HG03439 (cell line): ENCODE results near the gene KBTBD13.
"Not testable (repeated sequence)": the region's sequence is repeated elsewhere in the genome, so short reads cannot be mapped to it uniquely, and the experiment has no call there.

Source experiments
- ATAC-seq: cut with Tn5 transposase; IDR thresholded peaks from one replicate; pipeline ENCODE4 v1.9.1; 2021; ENCODE audit warnings: mild to moderate bottlenecking, moderate library complexity; ENCODE audit not compliant: unreplicated experiment

KBTBD13 gene

GRCh38 chr15:65069179-65069578, 7.4 kb upstream of the KBTBD13 start:
- ATAC-seq = no peak

- no peak for ATAC-seq
These were observed 6.6 kb upstream of the KBTBD13 start for GRCh38 chr15:65069779-65070546.

- ATAC-seq = no peak
These were observed 5.2 kb upstream of the KBTBD13 start for GRCh38 chr15:65071381-65071811.

GRCh38 chr15:65072027-65072426, 4.5 kb upstream of the KBTBD13 start:
- ATAC-seq = no peak

- ATAC-seq = no peak
These were observed 3.9 kb upstream of the KBTBD13 start for GRCh38 chr15:65072617-65073016.

- ATAC-seq = not testable (repeated sequence)
These were observed 1.6 kb upstream of the KBTBD13 start for GRCh38 chr15:65074946-65075345.

GRCh38 chr15:65075607-65076395, 745 bp upstream of the KBTBD13 start:
- ATAC-seq = not testable (repeated sequence)

GRCh38 chr15:65077291-65077980, 890 bp downstream of the KBTBD13 start:
- ATAC-seq = no peak

- no peak for ATAC-seq
These were observed 1.4 kb downstream of the KBTBD13 start for GRCh38 chr15:65077981-65078352.

- ATAC-seq = no peak
These were observed 3.0 kb downstream of the KBTBD13 start for GRCh38 chr15:65079580-65079979.

GRCh38 chr15:65081270-65081669, 4.7 kb downstream of the KBTBD13 start:
- ATAC-seq = no peak

GRCh38 chr15:65081758-65082157, 5.2 kb downstream of the KBTBD13 start:
- no peak for ATAC-seq

GRCh38 chr15:65082303-65082953, 5.9 kb downstream of the KBTBD13 start:
- ATAC-seq = no peak

GRCh38 chr15:65083262-65083701, 6.7 kb downstream of the KBTBD13 start:
- ATAC-seq = no peak

- ATAC-seq = no peak
These were observed 8.1 kb downstream of the KBTBD13 start for GRCh38 chr15:65084500-65085206.

- ATAC-seq = no peak
These were observed 8.7 kb downstream of the KBTBD13 start for GRCh38 chr15:65085207-65085753.

- no peak for ATAC-seq
These were observed 9.6 kb downstream of the KBTBD13 start for GRCh38 chr15:65085990-65086679.

GRCh38 chr15:65086680-65087111, 10.2 kb downstream of the KBTBD13 start:
- no peak for ATAC-seq

- ATAC-seq = no peak
These were observed 10.9 kb downstream of the KBTBD13 start for GRCh38 chr15:65087411-65087810.
